IMR-90 (cell line): ENCODE measurements around the gene SSTR1. TPM values are rescaled to one million over a fixed set of nuclear protein-coding genes. Genes with fewer than 3 reads are reported as not detected.

ENCODE experiments used
- ATAC-seq: fragments of 200-7000 bp; cut with Tn5 transposase; 2 replicates; pipeline ENCODE4 v1.9.1; 2020; ENCODE audit warnings: low read depth, mild to moderate bottlenecking, moderate library complexity
- BruUV-seq: library from RNA; stranded (reverse); fragments of 400-500 nt; replicated peaks from 2 replicates; lab custom pipeline; 2021; lab: Mats Ljungman, UMichigan
- CTCF ChIA-PET: fragments of 300-600 bp; formaldehyde crosslinking; extraction: SDS; loops from one replicate; lab custom pipeline; 2021; ENCODE audit warnings: antibody characterized with exemption; lab: Yijun Ruan, JAX
- POLR2A ChIA-PET: fragments of 300-600 bp; sonication (Branson Sonifier 250); formaldehyde crosslinking; loops from one replicate; lab custom pipeline; 2022; ENCODE audit warnings: antibody characterized with exemption; ENCODE audit not compliant: unreplicated experiment; lab: Charles Lee
- DNase-seq: peaks from one replicate; pipeline ENCODE4 v3.0.0; 2013
- H2AFZ ChIP-seq: replicated peaks from 2 replicates; pipeline ENCODE3; 2013; ENCODE audit warnings: low read length, mild to moderate bottlenecking; ENCODE audit not compliant: poor library complexity
- H2AK5ac ChIP-seq: 2 replicates; pipeline ENCODE4 v1.6.1; 2013; ENCODE audit warnings: low read depth, low read length, inconsistent platforms
- H2AK9ac ChIP-seq: replicated peaks from 2 replicates; pipeline ENCODE3; 2013; ENCODE audit warnings: mild to moderate bottlenecking, low read depth, low read length, moderate library complexity; ENCODE audit not compliant: poor library complexity
- H2BK120ac ChIP-seq: 2 replicates; pipeline ENCODE4 v1.6.1; 2013; ENCODE audit warnings: low read depth, low read length, inconsistent platforms
- H2BK15ac ChIP-seq: 3 replicates; pipeline ENCODE4 v1.6.1; 2013; ENCODE audit warnings: low read depth, low read length, inconsistent platforms
- H2BK20ac ChIP-seq: 2 replicates; pipeline ENCODE4 v1.6.1; 2013; ENCODE audit warnings: low read depth, mild to moderate bottlenecking, inconsistent platforms, low read length, moderate library complexity
- H2BK5ac ChIP-seq: 2 replicates; pipeline ENCODE4 v1.6.1; 2013; ENCODE audit warnings: mild to moderate bottlenecking, low read depth, low read length, inconsistent platforms; ENCODE audit not compliant: poor library complexity, severe bottlenecking
- H3K14ac ChIP-seq: replicated peaks from 2 replicates; pipeline ENCODE4 v1.6.1; 2013; ENCODE audit warnings: low read depth, low read length, inconsistent platforms
- H3K18ac ChIP-seq: 2 replicates; pipeline ENCODE4 v1.6.1; 2013; ENCODE audit warnings: low read depth, low read length, control low read depth
- H3K23ac ChIP-seq: 2 replicates; pipeline ENCODE4 v1.6.1; 2013; ENCODE audit warnings: low read depth, low read length, inconsistent platforms
- H3K27ac ChIP-seq: 2 replicates; pipeline ENCODE4 v1.5.1; 2013; ENCODE audit warnings: mild to moderate bottlenecking, control low read depth, low read length; ENCODE audit not compliant: insufficient read depth
- H3K27me3 ChIP-seq: 2 replicates; pipeline ENCODE4 v1.6.1; 2013; ENCODE audit warnings: low read length; ENCODE audit not compliant: control insufficient read depth, insufficient read depth
- H3K36me3 ChIP-seq: 2 replicates; pipeline ENCODE4 v1.6.1; 2013; ENCODE audit warnings: low read length, mixed read lengths; ENCODE audit not compliant: control insufficient read depth, insufficient read depth
- H3K4ac ChIP-seq: 2 replicates; pipeline ENCODE4 v1.6.1; 2013; ENCODE audit warnings: low read depth, low read length, inconsistent platforms
- H3K4me1 ChIP-seq: 2 replicates; pipeline ENCODE4 v1.6.1; 2013; ENCODE audit warnings: low read length, mixed read lengths; ENCODE audit not compliant: control insufficient read depth, insufficient read depth
- H3K4me2 ChIP-seq: 2 replicates; pipeline ENCODE4 v1.6.1; 2013; ENCODE audit warnings: low read depth, mild to moderate bottlenecking, control low read depth, low read length, moderate library complexity
- H3K4me3 ChIP-seq: 2 replicates; pipeline ENCODE4 v1.5.1; 2013; ENCODE audit warnings: low read depth, mild to moderate bottlenecking, control low read depth, low read length, moderate library complexity; ENCODE audit not compliant: insufficient read depth
- H3K56ac ChIP-seq: 2 replicates; pipeline ENCODE4 v1.6.1; 2013; ENCODE audit warnings: low read length, inconsistent platforms; ENCODE audit not compliant: insufficient read depth; ENCODE audit errors: extremely low read depth
- H3K79me1 ChIP-seq, 2 experiments: 2 replicates each; pipeline ENCODE4 v1.6.1; 2013; ENCODE audit warnings: low read length in 2 of 2, inconsistent platforms in 1 of 2, low read depth in 1 of 2
- H3K9ac ChIP-seq: 2 replicates; pipeline ENCODE4 v1.6.1; 2013; ENCODE audit warnings: low read depth, low read length, control low read depth
- H3K9me1 ChIP-seq: 2 replicates; pipeline ENCODE4 v1.6.1; 2013; ENCODE audit warnings: low read length, inconsistent platforms; ENCODE audit not compliant: insufficient read depth
- H3K9me3 ChIP-seq: 2 replicates; pipeline ENCODE4 v1.6.1; 2013; ENCODE audit warnings: low read length; ENCODE audit not compliant: control insufficient read depth, insufficient read depth
- H4K20me1 ChIP-seq: 2 replicates; pipeline ENCODE4 v1.6.1; 2013; ENCODE audit warnings: low read length, inconsistent platforms; ENCODE audit not compliant: insufficient read depth
- H4K5ac ChIP-seq: 2 replicates; pipeline ENCODE4 v1.6.1; 2013; ENCODE audit warnings: mild to moderate bottlenecking, low read depth, low read length, control low read depth
- H4K8ac ChIP-seq, 2 experiments: 2 replicates each; pipeline ENCODE4 v1.6.1; 2013; ENCODE audit warnings: low read depth in 2 of 2, low read length in 2 of 2, control low read depth in 1 of 2, inconsistent platforms in 1 of 2
- H4K91ac ChIP-seq: 2 replicates; pipeline ENCODE4 v1.6.1; 2013; ENCODE audit warnings: low read depth, low read length, inconsistent platforms; ENCODE audit not compliant: insufficient read depth
- FOS ChIP-seq: fragments of 150-350 bp; IDR thresholded peaks from 2 replicates; pipeline ENCODE4 v1.6.1; 2016; ENCODE audit warnings: low read depth, low read length
- dilution Hi-C: fragments of 300-500 bp; cut with HindIII; formaldehyde crosslinking; loops from one replicate; pipeline ENCODE4 v1.14.3; 2018; ENCODE audit warnings: low sequenced_read_pairs; ENCODE audit not compliant: unreplicated experiment
- in situ Hi-C: fragments of 300-500 bp; cut with MboI; formaldehyde crosslinking; loops from 3 replicates; pipeline ENCODE4 v1.14.3; 2019; ENCODE audit warnings: low sequenced_read_pairs, inconsistent platforms, mixed read lengths
- intact Hi-C: fragments of 100-400 bp; cut with micrococcal nuclease; formaldehyde crosslinking; loops from 2 replicates; pipeline ENCODE4 v1.10.0; 2022
- polyA plus RNA-seq, 3 experiments: library from polyadenylated mRNA; depleted of rRNA; stranded (reverse); fragments of >200 nt; gene quantifications; 2 replicates each; pipeline ENCODE4 v1.2.3, GENCODE V29; 2012; ENCODE audit warnings: low replicate concordance in 1 of 3
- total RNA-seq: library from RNA; depleted of rRNA; stranded (reverse); fragments of >200 nt; gene quantifications from 2 replicates; pipeline ENCODE4 v1.2.3, GENCODE V29; 2012

SSTR1 gene
- total and polyA plus RNA-seq, 2 of the 4 experiments (the other 2 are of a cell fraction), result 1.1 to 5.5 TPM

DNA sequence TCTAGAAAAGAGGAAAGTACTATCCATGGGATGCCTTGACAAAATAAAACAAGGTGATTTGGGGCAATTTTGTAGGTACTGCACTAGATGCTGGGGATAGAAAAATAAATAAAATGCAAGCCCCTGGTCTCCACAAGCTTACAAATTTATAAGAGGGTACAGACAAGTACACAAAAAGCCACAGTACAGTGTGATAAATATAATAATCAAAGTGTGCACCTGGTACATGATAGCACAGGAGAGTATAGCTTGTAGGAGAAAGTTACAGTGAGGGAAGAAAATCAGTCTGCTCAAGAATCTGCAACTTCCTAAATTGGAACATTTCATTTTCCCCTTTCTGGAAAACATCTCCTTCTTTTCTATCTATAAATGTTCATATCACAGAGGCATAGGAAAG lies 3.0 kb upstream of the SSTR1 start:
- Histone ChIP-seq H2BK120ac (no peak overlapping the region), H3K18ac (no peak overlapping the region), H4K20me1 (no peaks in the 10 kb centered on the region), H2BK20ac (no peak overlapping the region), H3K27ac (no peak overlapping the region), H3K14ac (no peak overlapping the region), H3K4me3 (no peak overlapping the region), H4K8ac (no peak overlapping the region), H3K56ac (no peak overlapping the region), H3K9me1 (peaks cover 4% of the 10 kb centered on the region), H3K79me1 (peaks cover 0 to 4% of the 10 kb centered on the region in 2 experiments; a peak in 2 of 4 replicates), H2AK5ac (no peak overlapping the region), H3K9me3 (peaks cover 2% of the 10 kb centered on the region; the same call in 1 of the 2 replicates), H2BK5ac (no peak overlapping the region), H4K5ac (no peak overlapping the region), H3K9ac (no peak overlapping the region), H2AFZ (no peak overlapping the region), H3K4me2 (no peak overlapping the region), H3K23ac (no peak overlapping the region), H3K27me3 (no peaks in the 10 kb centered on the region), H3K4me1 (peaks cover 8% of the 10 kb centered on the region; the same call in 1 of the 2 replicates), H4K91ac (no peak overlapping the region), H3K36me3 (no peaks in the 10 kb centered on the region), H3K4ac (no peak overlapping the region), H2AK9ac (no peak overlapping the region), H2BK15ac (no peak overlapping the region)
- in situ Hi-C loops (loop anchor here (10.0 kb wide), 2 partner anchors 300 to 660 kb away; no protein-coding TSS in a partner anchor), intact Hi-C loops (no loop called here), dilution Hi-C loops (no loop called here)
- DNase-seq (no peak), ATAC-seq (no peak)
- BruUV-seq, result no TSS peak
- TF ChIP-seq FOS, result no peak; the same call in 1 of the 2 replicates
- POLR2A ChIA-PET, result no interaction called here
- CTCF ChIA-PET, result interaction anchor here (0.6 to 1.0 kb wide), 2 partner anchors 46 to 1600 kb away, joined by 3 to 5 read pairs; no protein-coding TSS in a partner anchor
